IMR-90 (cell line): Measurements from ENCODE around the gene APPBP2.

Experiments
- CTCF ChIP-seq: conservative IDR thresholded peaks from 2 replicates; pipeline ENCODE4 v1.5.1; 2012; ENCODE audit warnings: mild to moderate bottlenecking, low read depth, low read length, improper control_type of control experiment
- ELK1 ChIP-seq: fragments of 150-350 bp; IDR thresholded peaks from 2 replicates; pipeline ENCODE4 v1.6.1; 2016; ENCODE audit warnings: low read depth, mild to moderate bottlenecking, low read length, moderate library complexity, borderline replicate concordance
- POLR2A ChIP-seq: IDR thresholded peaks from 2 replicates; pipeline ENCODE4 v1.6.1; 2012; ENCODE audit warnings: mild to moderate bottlenecking, low read depth, low read length
- RFX5 ChIP-seq: IDR thresholded peaks from 2 replicates; pipeline ENCODE4 v1.8.0; 2012; ENCODE audit warnings: low read depth, mild to moderate bottlenecking, low read length, moderate library complexity

- TF ChIP-seq POLR2A (no peak), CTCF (no peak), ELK1 (no peak), RFX5 (no peak)
Observed at GRCh38 chr17:60491771-60492170, 34.3 kb downstream of the APPBP2 start.
